K562 (cell line): Measurements from ENCODE around the gene ACP5. TPM values are rescaled to one million over a fixed set of nuclear protein-coding genes. Genes with fewer than 3 reads are reported as not detected.

Experiments used
- ATAC-seq: fragments of 200-7000 bp; cut with Tn5 transposase; 3 replicates; pipeline ENCODE4 v1.9.1; 2020; ENCODE audit warnings: moderate library complexity
- BruUV-seq: library from RNA; stranded (reverse); fragments of 400-500 nt; replicated peaks from 2 replicates; lab custom pipeline; 2021; lab: Mats Ljungman, UMichigan
- CTCF ChIA-PET: fragments of 300-600 bp; formaldehyde crosslinking; extraction: SDS; loops from one replicate; lab custom pipeline; 2021; ENCODE audit warnings: low intra/inter-chr PET ratio; lab: Yijun Ruan, JAX
- POLR2A ChIA-PET: fragments of 300-600, 350-650 bp; sonication (Branson Sonifier 250); formaldehyde crosslinking; extraction: SDS; loops from one replicate; lab custom pipeline; 2021; ENCODE audit warnings: antibody characterized with exemption, inconsistent platforms; lab: Yijun Ruan, JAX
- DNase-seq, 4 experiments: peaks; one replicate each; pipeline versions ENCODE4 v3.0.0 to v3.0.0-alpha.2; 2011 to 2018; ENCODE audit warnings: low spot score in 3 of 4, mixed read lengths in 3 of 4; ENCODE audit errors: extremely low read depth in 1 of 4
- FAIRE-seq: peaks from 2 replicates; lab custom pipeline; 2011; peaks lifted over from hg19 to GRCh38; lab: Jason Lieb, UNC
- H2AFZ ChIP-seq: 2 replicates; pipeline ENCODE4 v1.6.0; 2011; ENCODE audit warnings: low read depth, low read length, control low read depth, inconsistent platforms
- H3K27ac ChIP-seq: fragments of 200-600 bp; 3 replicates; pipeline ENCODE4 v1.8.0; 2011; ENCODE audit warnings: low read depth, mild to moderate bottlenecking, control low read depth, inconsistent platforms, low read length, moderate library complexity, mixed read lengths; ENCODE audit errors: extremely low read depth
- H3K27me3 ChIP-seq, 2 experiments: fragments of 300-600 bp in 1 of 2; 2 replicates in 1 of 2; 3 replicates in 1 of 2; pipeline versions ENCODE4 v1.6.0 to v1.8.0; 2011; ENCODE audit warnings: inconsistent platforms in 2 of 2, low read length in 2 of 2, mild to moderate bottlenecking in 1 of 2, mixed read lengths in 1 of 2, moderate library complexity in 1 of 2; ENCODE audit not compliant: control insufficient read depth in 2 of 2, insufficient read depth in 2 of 2
- H3K36me3 ChIP-seq: fragments of 300-600 bp; 3 replicates; pipeline ENCODE4 v1.8.0; 2011; ENCODE audit warnings: mild to moderate bottlenecking, low read length, inconsistent platforms; ENCODE audit not compliant: control insufficient read depth, insufficient read depth
- H3K4me1 ChIP-seq, 2 experiments: fragments of 200-600 bp in 1 of 2; replicated peaks in 1 of 2; 2 replicates in 1 of 2; 3 replicates in 1 of 2; pipeline versions ENCODE4 v1.5.1 to v1.8.0; 2011; ENCODE audit warnings: inconsistent platforms in 2 of 2, low read length in 2 of 2, mild to moderate bottlenecking in 1 of 2, mixed read lengths in 1 of 2, moderate library complexity in 1 of 2; ENCODE audit not compliant: control insufficient read depth in 2 of 2, insufficient read depth in 2 of 2
- H3K4me2 ChIP-seq: 2 replicates; pipeline ENCODE4 v1.6.1; 2011; ENCODE audit warnings: low read length, control low read depth, inconsistent platforms, mixed read lengths; ENCODE audit not compliant: insufficient read depth
- H3K4me3 ChIP-seq: fragments of 200-600 bp; sonication (generic), shearing (Covaris generic); 2 replicates; pipeline ENCODE4 v1.5.1; 2016; ENCODE audit warnings: control low read depth, inconsistent platforms
- H3K79me2 ChIP-seq: fragments of 200-600 bp; 3 replicates; pipeline ENCODE4 v1.8.0; 2011; ENCODE audit warnings: low read length, inconsistent platforms; ENCODE audit not compliant: control insufficient read depth, insufficient read depth
- H3K9ac ChIP-seq, 2 experiments: 2 replicates each; pipeline versions ENCODE4 v1.6.0 to v1.6.1; 2011; ENCODE audit warnings: low read depth in 2 of 2, low read length in 2 of 2, control low read depth in 1 of 2, inconsistent platforms in 1 of 2, mild to moderate bottlenecking in 1 of 2, mixed read lengths in 1 of 2; ENCODE audit not compliant: insufficient read depth in 1 of 2
- H3K9me1 ChIP-seq: one replicate; pipeline ENCODE4 v1.6.0; 2011; ENCODE audit warnings: inconsistent platforms, mild to moderate bottlenecking, low read length, moderate library complexity; ENCODE audit not compliant: control insufficient read depth, insufficient read depth
- H3K9me3 ChIP-seq: replicated peaks from 2 replicates; pipeline ENCODE4 v1.5.1; 2011; ENCODE audit warnings: low read depth, low read length, inconsistent platforms; ENCODE audit not compliant: control insufficient read depth, insufficient read depth
- H4K20me1 ChIP-seq: replicated peaks from 2 replicates; pipeline ENCODE4 v1.6.1; 2011; ENCODE audit warnings: low read length, inconsistent platforms, mixed read lengths; ENCODE audit not compliant: control insufficient read depth, insufficient read depth
- CHCHD3 ChIP-seq: fragments of 250-450 bp; sonication (Bioruptor Pico); IDR thresholded peaks from 2 replicates; pipeline ENCODE4 v2.1.2; 2022; ENCODE audit warnings: mild to moderate bottlenecking
- KDM1A ChIP-seq, 2 experiments: fragments of 450-650 bp; IDR thresholded peaks; 2 replicates each; pipeline ENCODE4 v1.6.1; 2016; ENCODE audit warnings: mild to moderate bottlenecking in 2 of 2
- MAFK ChIP-seq: IDR thresholded peaks from 2 replicates; pipeline ENCODE4 v1.6.1; 2011; ENCODE audit warnings: low read length, improper control_type of control experiment
- MGA ChIP-seq: fragments of 450-650 bp; IDR thresholded peaks from 2 replicates; pipeline ENCODE4 v1.6.1; 2016; ENCODE audit warnings: mild to moderate bottlenecking, moderate library complexity
- SRSF1 ChIP-seq: fragments of 200-400 bp; formaldehyde crosslinking; IDR thresholded peaks from 2 replicates; pipeline ENCODE4 v1.6.1; 2017; ENCODE audit warnings: mild to moderate bottlenecking, low read depth, low read length, moderate library complexity
- ZFP36 ChIP-seq: fragments of 150-350 bp; IDR thresholded peaks from 2 replicates; pipeline ENCODE4 v1.6.1; 2018; ENCODE audit warnings: low read length, low read depth; ENCODE audit not compliant: partially characterized antibody
- ZNF184 ChIP-seq: sonication (generic); formaldehyde crosslinking; IDR thresholded peaks from 2 replicates; pipeline ENCODE4 v1.5.0; 2020; ENCODE audit warnings: missing genetic modification reagents
- ZNF274 ChIP-seq: IDR thresholded peaks from 2 replicates; pipeline ENCODE4 v1.6.1; 2011; ENCODE audit warnings: low read depth, mild to moderate bottlenecking, low read length, moderate library complexity, borderline replicate concordance
- ZNF41 ChIP-seq: fragments of 250-450 bp; sonication (Bioruptor Pico); conservative IDR thresholded peaks from 2 replicates; pipeline ENCODE4 v1.4.0; 2020; ENCODE audit warnings: mild to moderate bottlenecking
- WGBS: fragments of 100-300 bp; shearing (Covaris generic); methylation state at CpG from one replicate; pipeline ENCODE4 v1.1.6; 2016; ENCODE audit warnings: low coverage, mixed read lengths; ENCODE audit not compliant: insufficient coverage; ENCODE audit errors: missing lambda C conversion rate; 5-methylcytosine and 5-hydroxymethylcytosine counted together
- in situ Hi-C: fragments of 300-500 bp; cut with MboI; formaldehyde crosslinking; loops from 4 replicates; pipeline ENCODE4 v1.15.0; 2018; ENCODE audit warnings: inconsistent platforms, mixed read lengths
- intact Hi-C: fragments of 100-400 bp; cut with micrococcal nuclease; formaldehyde crosslinking; loops from 2 replicates; pipeline ENCODE4 v1.14.2; 2022
- polyA plus RNA-seq, 8 experiments: library from polyadenylated mRNA; depleted of rRNA in 4 of 8; stranded (reverse) in 5 of 8; unstranded in 3 of 8; fragments of >200 nt; fragmentation: Nextera tagmentation in 2 of 8; fragmentation: Illumina TruSeq in 1 of 8; extraction: Ambion mirVana in 2 of 8; extraction: Trizol in 1 of 8; gene quantifications; 2 replicates each; pipeline versions ENCODE4 v1.2.1 to v1.2.3, GENCODE V29; 2011 to 2014; ENCODE audit warnings: inconsistent platforms in 1 of 8, missing spikeins in 1 of 8
- total RNA-seq, 7 experiments: library from RNA; depleted of rRNA in 6 of 7; stranded (reverse); fragments of >200 nt in 6 of 7; fragmentation: Illumina TruSeq in 2 of 7; extraction: Trizol in 2 of 7; gene quantifications; 2 replicates each; pipeline versions ENCODE4 v1.2.1 to v1.2.3, GENCODE V29; 2011 to 2021; ENCODE audit warnings: low replicate concordance in 1 of 7

The ACP5 gene
- total and polyA plus RNA-seq, 9 of the 15 experiments (the other 6 are each of a cell fraction or from before 2014, with no cell fraction given): 0.06 to 1.1 (median 0.31) TPM; not detected in 1

DNA sequence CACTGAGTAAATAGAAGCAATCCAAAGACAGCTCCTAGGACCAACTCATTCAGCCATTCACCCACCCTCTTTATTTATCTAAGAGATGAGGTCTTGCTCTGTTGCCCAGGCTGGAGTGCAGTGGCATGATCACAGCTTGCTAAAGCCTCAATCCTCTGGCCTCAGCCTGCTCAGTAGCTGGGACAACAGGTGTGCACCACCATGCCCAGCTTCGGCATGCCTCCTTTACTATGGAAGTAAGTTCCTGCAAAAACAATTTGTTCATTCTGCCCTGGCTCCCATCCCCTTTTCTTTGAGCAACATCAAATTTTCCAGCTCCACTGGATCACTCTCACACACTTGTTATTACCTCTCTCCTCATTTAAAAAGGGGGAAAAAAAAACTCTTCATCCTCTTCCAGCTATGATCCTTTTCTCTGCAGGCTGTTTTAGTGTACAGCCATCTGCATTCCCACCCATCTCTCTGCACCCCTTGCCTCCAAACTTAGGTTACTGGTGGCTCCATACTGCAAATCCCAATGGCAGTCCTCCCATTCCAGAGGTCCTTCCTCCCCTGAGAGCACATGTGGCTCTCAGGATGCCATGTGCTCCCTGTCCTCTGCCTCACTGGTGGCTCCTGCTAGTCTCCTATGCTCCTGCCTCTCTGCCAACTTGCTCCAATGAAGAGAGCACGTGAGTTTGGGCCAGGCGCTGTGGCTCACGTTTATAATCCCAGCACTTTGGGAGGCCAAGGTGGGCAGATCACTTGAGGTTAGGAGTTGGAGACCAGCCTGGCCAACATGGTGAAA is 20.6 kb downstream of the ACP5 start:
- H3K27me3 ChIP-seq: no peaks in the 10 kb centered on the region
- peak overlapping the region in 1 of 2 experiments; percentile 87; a peak in 2 of 4 replicates for H3K9ac ChIP-seq
- no peak overlapping the region for H3K4me3 ChIP-seq
- ChIA-PET POLR2A (interaction anchor here (0.6 to 1.0 kb wide), 3 partner anchors 8 to 21 kb away, joined by 3 read pairs; no protein-coding TSS in a partner anchor), CTCF (interaction anchor here (0.6 kb wide), 1 partner anchor 260 kb away, joined by 5 read pairs; no protein-coding TSS in a partner anchor)
- DNase-seq (no peak), FAIRE-seq (no peak), ATAC-seq (no peak)
- peaks cover 59% of the 10 kb centered on the region for H3K79me2 ChIP-seq
- 73% methylated on average over 4 of the region's 4 CpGs for WGBS
- in situ Hi-C loops (no loop called here), intact Hi-C loops (no loop called here)
- H2AFZ ChIP-seq: no peak overlapping the region
- BruUV-seq: no TSS peak
- no peak overlapping the region for H3K27ac ChIP-seq
- no peaks in the 10 kb centered on the region for H3K9me3 ChIP-seq
- H3K4me1 ChIP-seq: peaks cover 16 to 37% of the 10 kb centered on the region in 2 experiments; a peak in 4 of 5 replicates
- TF ChIP-seq ZNF274: no peak
- no peak for TF ChIP-seq ZNF41 (CRISPR knock-in tag)
- no peak for TF ChIP-seq MGA
- TF ChIP-seq ZNF184 (CRISPR knock-in tag): no peak
- no peak for TF ChIP-seq ZFP36
- TF ChIP-seq CHCHD3: no peak
- no peak for TF ChIP-seq MAFK
- TF ChIP-seq KDM1A (IDR thresholded peaks at IDR 0.05): no peak
- TF ChIP-seq SRSF1: no peak
- TF ChIP-seq, all 486 proteins: peak for 0
- peaks cover 13% of the 10 kb centered on the region; the same call in 1 of the 2 replicates for H4K20me1 ChIP-seq
- H3K36me3 ChIP-seq: peaks cover 51% of the 10 kb centered on the region; the same call in 2 of the 3 replicates
- peaks cover 7% of the 10 kb centered on the region for H3K9me1 ChIP-seq
- H3K4me2 ChIP-seq: peak overlapping the region; percentile 39
